Vagina (tissue), 2 donors: ENCODE measurements around the gene CYP19A1. TPM values are rescaled to one million over a fixed set of nuclear protein-coding genes. Genes with fewer than 3 reads are reported as not detected.

Experiments used
- DNase-seq, 2 donors: peaks; one replicate each; pipeline ENCODE4 v3.0.0-alpha.2; 2017; ENCODE audit errors: extremely low spot score in 2 of 2
- H3K27ac ChIP-seq: fragments of 200-600 bp; sonication (generic); one replicate; pipeline ENCODE4 v1.5.1; 2019
- H3K27me3 ChIP-seq: fragments of 200-600 bp; sonication (generic); one replicate; pipeline ENCODE4 v1.5.1; 2019
- H3K36me3 ChIP-seq, 2 donors: fragments of 200-600 bp; sonication (generic); one replicate each; pipeline ENCODE4 v1.5.1; 2017 to 2019
- H3K4me1 ChIP-seq: fragments of 200-600 bp; sonication (generic); one replicate; pipeline ENCODE4 v1.5.1; 2019
- H3K4me3 ChIP-seq, 2 donors: fragments of 200-600 bp; sonication (generic); 1 replicate in 1 of 2; 2 replicates in 1 of 2; pipeline ENCODE4 v1.5.1; 2016 to 2019
- H3K9me3 ChIP-seq: fragments of 200-600 bp; sonication (generic); one replicate; pipeline ENCODE4 v1.5.1; 2019
- POLR2A ChIP-seq, 2 donors: fragments of 450-650 bp; IDR thresholded peaks; one replicate each; pipeline ENCODE4 v1.6.1; 2017; ENCODE audit warnings: antibody characterized with exemption in 2 of 2, mild to moderate bottlenecking in 2 of 2, moderate library complexity in 2 of 2
- POLR2AphosphoS5 ChIP-seq, 2 donors: sonication (generic); formaldehyde crosslinking; IDR thresholded peaks; one replicate each; pipeline ENCODE4 v1.9.0; 2017; ENCODE audit warnings: antibody characterized with exemption in 2 of 2, mild to moderate bottlenecking in 2 of 2, low read depth in 1 of 2; ENCODE audit not compliant: insufficient read depth in 1 of 2
- intact Hi-C: fragments of 100-400 bp; cut with DNase I; formaldehyde crosslinking; loops from one replicate; pipeline ENCODE4 v1.15.1; 2023
- total RNA-seq: library from RNA; depleted of rRNA; stranded (reverse); fragments of >200 nt; gene quantifications from one replicate; pipeline ENCODE4 v1.2.3, GENCODE V29; 2016
- TF ChIP-seq, protein P1 (sequence below), 3 experiments: fragments of 450-650 bp in 2 of 3; fragments of 200-600 bp in 1 of 3; sonication (generic) in 1 of 3; IDR thresholded peaks; one replicate each; pipeline ENCODE4 v1.5.1; 2017 to 2019; ENCODE audit warnings: antibody characterized with exemption in 3 of 3, mild to moderate bottlenecking in 2 of 3, moderate library complexity in 2 of 3

Gene CYP19A1
- total RNA-seq, 1 donor from 2014 or later = 8.8 TPM

DNA sequence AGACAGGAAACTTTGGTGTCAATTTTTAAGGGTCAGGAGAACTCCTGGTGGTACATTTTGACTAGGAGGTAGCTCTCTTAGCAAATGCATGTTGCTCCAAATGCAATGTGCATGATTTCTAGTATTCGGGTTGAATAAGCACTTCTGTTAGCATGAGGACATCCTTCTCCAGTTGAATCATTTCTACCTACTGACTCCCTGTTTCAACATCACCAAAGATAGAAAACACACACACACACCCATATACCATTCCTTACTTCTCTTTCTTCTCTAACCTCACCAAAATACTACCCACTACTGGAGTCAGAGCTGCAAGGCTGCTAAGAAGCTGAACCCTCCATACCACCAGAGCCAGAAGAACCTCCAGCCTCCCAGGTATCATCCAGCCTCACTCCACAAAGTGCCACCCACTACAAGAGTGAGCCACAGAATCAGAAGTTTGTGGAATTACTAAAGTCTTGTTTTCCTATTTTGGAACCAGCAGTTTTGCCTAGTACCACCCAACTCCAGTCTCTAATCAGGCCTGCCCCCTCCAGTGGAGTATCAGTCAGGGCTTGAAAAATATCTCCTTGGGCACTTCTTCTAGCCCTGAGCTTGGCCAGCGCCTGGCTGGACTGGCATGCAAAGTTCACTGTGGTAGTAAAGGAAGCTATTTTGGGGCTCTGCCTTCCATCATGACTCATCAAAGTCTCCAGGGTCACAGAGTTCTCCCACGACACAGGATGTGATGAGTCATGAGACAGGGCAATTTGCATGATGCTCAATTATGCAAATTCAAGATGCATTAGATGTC lies 110.3 kb downstream of the CYP19A1 start:
- no peak overlapping the region for H3K4me3 ChIP-seq
- peaks cover 10% of the 10 kb centered on the region for H3K4me1 ChIP-seq
- no peaks in the 10 kb centered on the region for H3K9me3 ChIP-seq
- H3K27me3 ChIP-seq = no peaks in the 10 kb centered on the region
- no peak overlapping the region for H3K27ac ChIP-seq
- TF ChIP-seq POLR2A (IDR thresholded peaks at IDR 0.05) (no peak), POLR2AphosphoS5 (IDR thresholded peaks at IDR 0.05; ENCODE audit: insufficient read depth in 1 of 2, low read depth in 1 of 2) (no peak)
- TF ChIP-seq, protein P1, sequence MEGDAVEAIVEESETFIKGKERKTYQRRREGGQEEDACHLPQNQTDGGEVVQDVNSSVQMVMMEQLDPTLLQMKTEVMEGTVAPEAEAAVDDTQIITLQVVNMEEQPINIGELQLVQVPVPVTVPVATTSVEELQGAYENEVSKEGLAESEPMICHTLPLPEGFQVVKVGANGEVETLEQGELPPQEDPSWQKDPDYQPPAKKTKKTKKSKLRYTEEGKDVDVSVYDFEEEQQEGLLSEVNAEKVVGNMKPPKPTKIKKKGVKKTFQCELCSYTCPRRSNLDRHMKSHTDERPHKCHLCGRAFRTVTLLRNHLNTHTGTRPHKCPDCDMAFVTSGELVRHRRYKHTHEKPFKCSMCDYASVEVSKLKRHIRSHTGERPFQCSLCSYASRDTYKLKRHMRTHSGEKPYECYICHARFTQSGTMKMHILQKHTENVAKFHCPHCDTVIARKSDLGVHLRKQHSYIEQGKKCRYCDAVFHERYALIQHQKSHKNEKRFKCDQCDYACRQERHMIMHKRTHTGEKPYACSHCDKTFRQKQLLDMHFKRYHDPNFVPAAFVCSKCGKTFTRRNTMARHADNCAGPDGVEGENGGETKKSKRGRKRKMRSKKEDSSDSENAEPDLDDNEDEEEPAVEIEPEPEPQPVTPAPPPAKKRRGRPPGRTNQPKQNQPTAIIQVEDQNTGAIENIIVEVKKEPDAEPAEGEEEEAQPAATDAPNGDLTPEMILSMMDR (IDR thresholded peaks at IDR 0.05) = no peak
- intact Hi-C loops = no loop called here
- no peaks in the 10 kb centered on the region for H3K36me3 ChIP-seq
- DNase-seq = no peak

DNA sequence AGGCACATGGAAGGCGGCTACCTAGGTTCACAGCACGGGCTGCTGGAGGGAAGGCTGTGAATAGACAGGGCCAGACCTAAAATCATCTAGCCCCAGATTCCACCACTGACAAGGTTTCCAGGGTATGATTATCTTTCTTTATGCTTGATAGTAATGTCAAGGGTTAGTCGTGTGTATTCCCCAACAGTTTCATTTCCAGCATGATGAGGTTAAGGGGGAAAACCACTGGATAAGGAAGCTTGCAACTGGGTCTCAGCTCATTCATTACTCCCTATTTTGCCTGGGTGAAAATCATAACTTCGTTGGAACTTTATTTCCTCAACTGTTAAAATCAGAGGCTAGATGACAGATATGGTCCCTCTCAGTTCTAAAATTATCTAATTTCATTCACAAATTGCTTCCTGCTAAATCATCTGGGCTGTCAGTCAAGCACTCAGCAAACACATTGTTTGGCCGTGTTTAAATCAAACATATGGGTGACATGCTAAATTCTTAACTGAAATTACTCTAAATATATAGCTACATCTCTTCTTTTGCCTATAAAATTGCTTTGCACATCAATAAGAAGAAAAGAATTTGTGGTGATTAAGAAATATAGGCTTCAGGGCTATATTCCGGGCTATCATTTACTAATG lies 111.7 kb downstream of the CYP19A1 start:
- TF ChIP-seq, protein P1 (IDR thresholded peaks at IDR 0.05) = no peak
- TF ChIP-seq POLR2AphosphoS5 (IDR thresholded peaks at IDR 0.05; ENCODE audit: insufficient read depth in 1 of 2, low read depth in 1 of 2) (no peak), POLR2A (IDR thresholded peaks at IDR 0.05) (no peak)
- DNase-seq = no peak
- Histone ChIP-seq H3K4me3 (no peak overlapping the region), H3K9me3 (no peaks in the 10 kb centered on the region), H3K27ac (no peak overlapping the region), H3K4me1 (peaks cover 10% of the 10 kb centered on the region), H3K36me3 (no peaks in the 10 kb centered on the region), H3K27me3 (no peaks in the 10 kb centered on the region)
- intact Hi-C loops = no loop called here

- no peak overlapping the region for H3K27ac ChIP-seq
These were observed 114.0 kb downstream of the CYP19A1 start for GRCh38 chr15:51224428-51224827.

DNA sequence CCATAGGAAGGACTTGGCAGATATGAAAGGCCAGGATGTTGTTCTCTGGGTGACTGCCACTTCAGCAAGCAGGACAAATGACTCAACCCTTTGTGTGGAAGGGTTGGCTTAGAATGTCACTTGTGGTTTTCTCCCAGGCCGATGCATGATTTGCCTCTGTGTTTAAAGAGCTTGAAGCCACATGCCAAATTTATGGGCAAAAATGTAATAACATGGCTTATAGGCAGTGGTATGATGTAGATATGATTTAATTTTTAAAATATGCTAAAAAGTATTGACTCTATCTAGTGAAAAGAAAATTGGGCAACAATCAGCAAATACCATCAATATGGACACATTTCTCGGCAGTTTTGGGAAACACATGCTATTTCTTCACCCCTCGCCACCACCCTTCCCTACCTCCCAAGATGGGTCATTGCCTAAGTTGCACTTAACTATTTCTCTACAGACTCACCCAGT lies 114.6 kb downstream of the CYP19A1 start:
- H3K4me3 ChIP-seq = no peak overlapping the region
- peaks cover 10% of the 10 kb centered on the region for H3K4me1 ChIP-seq
- intact Hi-C loops = no loop called here
- DNase-seq = no peak
- TF ChIP-seq POLR2A (IDR thresholded peaks at IDR 0.05) = no peak
- TF ChIP-seq, protein P1 (IDR thresholded peaks at IDR 0.05) = no peak
- no peak for TF ChIP-seq POLR2AphosphoS5 (IDR thresholded peaks at IDR 0.05; ENCODE audit: insufficient read depth in 1 of 2, low read depth in 1 of 2)
- no peak overlapping the region for H3K27ac ChIP-seq
- H3K36me3 ChIP-seq = no peaks in the 10 kb centered on the region
- H3K27me3 ChIP-seq = no peaks in the 10 kb centered on the region
- H3K9me3 ChIP-seq = no peaks in the 10 kb centered on the region

More at GRCh38 chr15:51224428-51224827, 114.0 kb downstream of the CYP19A1 start:
- Histone ChIP-seq H3K9me3 (no peaks in the 10 kb centered on the region), H3K36me3 (no peaks in the 10 kb centered on the region), H3K27me3 (no peaks in the 10 kb centered on the region), H3K4me1 (peaks cover 10% of the 10 kb centered on the region), H3K4me3 (no peak overlapping the region)
- intact Hi-C loops = no loop called here
- DNase-seq = no peak
- no peak for TF ChIP-seq POLR2A (IDR thresholded peaks at IDR 0.05)
- TF ChIP-seq, protein P1 (IDR thresholded peaks at IDR 0.05) = no peak
- no peak for TF ChIP-seq POLR2AphosphoS5 (IDR thresholded peaks at IDR 0.05; ENCODE audit: insufficient read depth in 1 of 2, low read depth in 1 of 2)
